HepG2 (cell line): Measurements from ENCODE around the gene SVIP. TPM values are rescaled to one million over a fixed set of nuclear protein-coding genes. Genes with fewer than 3 reads are reported as not detected.

Source experiments
- CBX5 ChIP-seq: sonication (generic); formaldehyde crosslinking; IDR thresholded peaks from 2 replicates; pipeline ENCODE4 v1.4.0; 2020; ENCODE audit warnings: missing genetic modification reagents, borderline replicate concordance
- EHMT2 ChIP-seq: fragments of 200-600 bp; sonication (generic); IDR thresholded peaks from 2 replicates; pipeline ENCODE4 v1.7.0; 2017; ENCODE audit warnings: antibody characterized with exemption, low read depth, low read length, borderline replicate concordance
- ESRRA ChIP-seq: sonication (generic); formaldehyde crosslinking; IDR thresholded peaks from 2 replicates; pipeline ENCODE4 v1.5.1; 2020; ENCODE audit warnings: mild to moderate bottlenecking, low read depth, missing genetic modification reagents
- HMG20B ChIP-seq: conservative IDR thresholded peaks from 2 replicates; pipeline ENCODE4 v1.6.1; 2016; ENCODE audit warnings: missing genetic modification reagents, missing compliant biosample characterization
- HNF4G ChIP-seq, 2 experiments: sonication (generic) in 1 of 2; formaldehyde crosslinking in 1 of 2; IDR thresholded peaks; 2 replicates each; pipeline versions ENCODE4 v1.4.0 to v1.6.1; 2011 to 2020; ENCODE audit warnings: borderline replicate concordance in 2 of 2, low read depth in 2 of 2, mild to moderate bottlenecking in 2 of 2, low read length in 1 of 2, missing genetic modification reagents in 1 of 2, moderate library complexity in 1 of 2
- IRF2 ChIP-seq: IDR thresholded peaks from 2 replicates; pipeline ENCODE4 v1.6.1; 2018; ENCODE audit warnings: missing genetic modification reagents, missing compliant biosample characterization
- PAWR ChIP-seq: sonication (generic); formaldehyde crosslinking; IDR thresholded peaks from 2 replicates; pipeline ENCODE4 v1.4.0; 2020; ENCODE audit warnings: missing genetic modification reagents, mild to moderate bottlenecking, borderline replicate concordance
- ZBTB1 ChIP-seq: sonication (generic); formaldehyde crosslinking; IDR thresholded peaks from 2 replicates; pipeline ENCODE4 v1.4.0; 2020; ENCODE audit warnings: missing genetic modification reagents, borderline replicate concordance
- ZNF75D ChIP-seq: sonication (generic); formaldehyde crosslinking; IDR thresholded peaks from 2 replicates; pipeline ENCODE4 v1.8.1; 2023; ENCODE audit warnings: missing genetic modification reagents, mild to moderate bottlenecking, borderline replicate concordance
- polyA plus RNA-seq, 8 experiments: library from polyadenylated mRNA; depleted of rRNA in 3 of 8; stranded (reverse) in 7 of 8; unstranded in 1 of 8; fragments of >200 nt; fragmentation: Illumina TruSeq in 4 of 8; extraction: Trizol in 4 of 8; gene quantifications; 2 replicates each; pipeline versions ENCODE4 v1.2.1 to v1.2.3, GENCODE V29; 2011 to 2016; ENCODE audit warnings: low read depth in 4 of 8, missing spikeins in 1 of 8, mixed read lengths in 1 of 8; ENCODE audit not compliant: insufficient read depth in 1 of 8
- total RNA-seq, 5 experiments: library from RNA; depleted of rRNA; stranded (reverse); fragments of >200 nt; fragmentation: Illumina TruSeq; extraction: Trizol; gene quantifications; 2 replicates each; pipeline ENCODE4 v1.2.3, GENCODE V29; 2016; ENCODE audit warnings: low read depth in 1 of 5
- TF ChIP-seq, protein P1 (sequence below): sonication (generic); formaldehyde crosslinking; IDR thresholded peaks from 2 replicates; pipeline ENCODE4 v1.9.0; 2022; ENCODE audit warnings: low read depth, missing genetic modification reagents
- TF ChIP-seq, protein P2 (sequence below): fragments of 450-650 bp; IDR thresholded peaks from 2 replicates; pipeline ENCODE4 v1.6.1; 2017
- TF ChIP-seq, protein P3 (sequence below): sonication (generic); formaldehyde crosslinking; IDR thresholded peaks from 2 replicates; pipeline ENCODE4 v1.4.0; 2020; ENCODE audit warnings: low read depth, mild to moderate bottlenecking, missing genetic modification reagents
- TF ChIP-seq, protein P4 (sequence below): sonication (generic); formaldehyde crosslinking; IDR thresholded peaks from 2 replicates; pipeline ENCODE4 v1.8.1; 2023; ENCODE audit warnings: mild to moderate bottlenecking, inconsistent platforms, moderate library complexity, missing genetic modification reagents, borderline replicate concordance
- TF ChIP-seq, protein P5 (sequence below): sonication (generic); formaldehyde crosslinking; IDR thresholded peaks from 2 replicates; pipeline ENCODE4 v1.4.0; 2020; ENCODE audit warnings: missing genetic modification reagents
- TF ChIP-seq, protein P6 (sequence below): sonication (generic); IDR thresholded peaks from 2 replicates; pipeline ENCODE4 v1.6.1; 2016; ENCODE audit warnings: low read depth, borderline replicate concordance

The SVIP gene
- total and polyA plus RNA-seq, 2 of the 13 experiments (the other 11 are each of a cell fraction or from before 2014, with no cell fraction given), result 6.3 to 27.2 TPM

DNA sequence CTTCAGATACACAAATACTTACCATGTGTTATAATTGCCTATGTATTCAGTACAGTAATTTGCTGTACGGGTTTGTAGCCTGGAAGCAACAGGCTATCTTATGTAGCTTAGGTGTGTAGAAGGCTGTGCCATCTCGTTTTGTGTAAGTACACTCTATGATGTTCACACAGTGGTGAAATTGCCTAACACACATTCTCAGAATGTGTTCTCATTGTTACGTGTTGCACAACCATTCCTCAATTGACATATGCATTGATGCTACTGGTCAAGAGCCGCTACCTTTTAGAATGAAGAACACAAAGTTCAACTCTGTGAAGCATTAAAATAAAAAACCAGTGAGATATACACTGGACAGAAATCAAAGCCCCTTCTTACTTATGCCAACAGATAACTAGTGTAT, 26.7 kb downstream of the SVIP start (continued):
- TF ChIP-seq EHMT2 (peak; percentile 45; the same call in 1 of the 2 replicates), CBX5 (CRISPR knock-in tag) (no peak), PAWR (no peak), ESRRA (CRISPR knock-in tag) (no peak), ZBTB1 (CRISPR knock-in tag) (no peak), IRF2 (no peak), ZNF75D (CRISPR knock-in tag) (no peak), HMG20B (CRISPR knock-in tag) (no peak), HNF4G (IDR thresholded peaks at IDR 0.05; ENCODE audit: borderline replicate concordance, low read depth, low read length) (peak; percentile 14; the same call in 1 of the 2 replicates), HNF4G (CRISPR knock-in tag; IDR thresholded peaks at IDR 0.05; ENCODE audit: borderline replicate concordance, low read depth) (no peak)
- TF ChIP-seq, protein P1, sequence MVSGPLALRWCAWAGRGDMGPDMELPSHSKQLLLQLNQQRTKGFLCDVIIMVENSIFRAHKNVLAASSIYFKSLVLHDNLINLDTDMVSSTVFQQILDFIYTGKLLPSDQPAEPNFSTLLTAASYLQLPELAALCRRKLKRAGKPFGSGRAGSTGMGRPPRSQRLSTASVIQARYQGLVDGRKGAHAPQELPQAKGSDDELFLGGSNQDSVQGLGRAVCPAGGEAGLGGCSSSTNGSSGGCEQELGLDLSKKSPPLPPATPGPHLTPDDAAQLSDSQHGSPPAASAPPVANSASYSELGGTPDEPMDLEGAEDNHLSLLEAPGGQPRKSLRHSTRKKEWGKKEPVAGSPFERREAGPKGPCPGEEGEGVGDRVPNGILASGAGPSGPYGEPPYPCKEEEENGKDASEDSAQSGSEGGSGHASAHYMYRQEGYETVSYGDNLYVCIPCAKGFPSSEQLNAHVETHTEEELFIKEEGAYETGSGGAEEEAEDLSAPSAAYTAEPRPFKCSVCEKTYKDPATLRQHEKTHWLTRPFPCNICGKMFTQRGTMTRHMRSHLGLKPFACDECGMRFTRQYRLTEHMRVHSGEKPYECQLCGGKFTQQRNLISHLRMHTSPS (CRISPR knock-in tag), result no peak
- TF ChIP-seq, protein P2, sequence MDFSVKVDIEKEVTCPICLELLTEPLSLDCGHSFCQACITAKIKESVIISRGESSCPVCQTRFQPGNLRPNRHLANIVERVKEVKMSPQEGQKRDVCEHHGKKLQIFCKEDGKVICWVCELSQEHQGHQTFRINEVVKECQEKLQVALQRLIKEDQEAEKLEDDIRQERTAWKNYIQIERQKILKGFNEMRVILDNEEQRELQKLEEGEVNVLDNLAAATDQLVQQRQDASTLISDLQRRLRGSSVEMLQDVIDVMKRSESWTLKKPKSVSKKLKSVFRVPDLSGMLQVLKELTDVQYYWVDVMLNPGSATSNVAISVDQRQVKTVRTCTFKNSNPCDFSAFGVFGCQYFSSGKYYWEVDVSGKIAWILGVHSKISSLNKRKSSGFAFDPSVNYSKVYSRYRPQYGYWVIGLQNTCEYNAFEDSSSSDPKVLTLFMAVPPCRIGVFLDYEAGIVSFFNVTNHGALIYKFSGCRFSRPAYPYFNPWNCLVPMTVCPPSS, result no peak
- TF ChIP-seq, protein P3, sequence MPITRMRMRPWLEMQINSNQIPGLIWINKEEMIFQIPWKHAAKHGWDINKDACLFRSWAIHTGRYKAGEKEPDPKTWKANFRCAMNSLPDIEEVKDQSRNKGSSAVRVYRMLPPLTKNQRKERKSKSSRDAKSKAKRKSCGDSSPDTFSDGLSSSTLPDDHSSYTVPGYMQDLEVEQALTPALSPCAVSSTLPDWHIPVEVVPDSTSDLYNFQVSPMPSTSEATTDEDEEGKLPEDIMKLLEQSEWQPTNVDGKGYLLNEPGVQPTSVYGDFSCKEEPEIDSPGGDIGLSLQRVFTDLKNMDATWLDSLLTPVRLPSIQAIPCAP (CRISPR knock-in tag), result no peak
- TF ChIP-seq, protein P4, sequence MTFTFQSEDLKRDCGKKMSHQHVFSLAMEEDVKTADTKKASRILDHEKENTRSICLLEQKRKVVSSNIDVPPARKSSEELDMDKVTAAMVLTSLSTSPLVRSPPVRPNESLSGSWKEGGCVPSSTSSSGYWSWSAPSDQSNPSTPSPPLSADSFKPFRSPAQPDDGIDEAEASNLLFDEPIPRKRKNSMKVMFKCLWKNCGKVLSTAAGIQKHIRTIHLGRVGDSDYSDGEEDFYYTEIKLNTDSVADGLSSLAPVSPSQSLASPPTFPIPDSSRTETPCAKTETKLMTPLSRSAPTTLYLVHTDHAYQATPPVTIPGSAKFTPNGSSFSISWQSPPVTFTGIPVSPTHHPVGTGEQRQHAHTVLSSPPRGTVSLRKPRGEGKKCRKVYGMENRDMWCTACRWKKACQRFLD (CRISPR knock-in tag), result no peak
- TF ChIP-seq, protein P5, sequence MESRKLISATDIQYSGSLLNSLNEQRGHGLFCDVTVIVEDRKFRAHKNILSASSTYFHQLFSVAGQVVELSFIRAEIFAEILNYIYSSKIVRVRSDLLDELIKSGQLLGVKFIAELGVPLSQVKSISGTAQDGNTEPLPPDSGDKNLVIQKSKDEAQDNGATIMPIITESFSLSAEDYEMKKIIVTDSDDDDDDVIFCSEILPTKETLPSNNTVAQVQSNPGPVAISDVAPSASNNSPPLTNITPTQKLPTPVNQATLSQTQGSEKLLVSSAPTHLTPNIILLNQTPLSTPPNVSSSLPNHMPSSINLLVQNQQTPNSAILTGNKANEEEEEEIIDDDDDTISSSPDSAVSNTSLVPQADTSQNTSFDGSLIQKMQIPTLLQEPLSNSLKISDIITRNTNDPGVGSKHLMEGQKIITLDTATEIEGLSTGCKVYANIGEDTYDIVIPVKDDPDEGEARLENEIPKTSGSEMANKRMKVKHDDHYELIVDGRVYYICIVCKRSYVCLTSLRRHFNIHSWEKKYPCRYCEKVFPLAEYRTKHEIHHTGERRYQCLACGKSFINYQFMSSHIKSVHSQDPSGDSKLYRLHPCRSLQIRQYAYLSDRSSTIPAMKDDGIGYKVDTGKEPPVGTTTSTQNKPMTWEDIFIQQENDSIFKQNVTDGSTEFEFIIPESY, result peak; percentile 58
- TF ChIP-seq, protein P6, sequence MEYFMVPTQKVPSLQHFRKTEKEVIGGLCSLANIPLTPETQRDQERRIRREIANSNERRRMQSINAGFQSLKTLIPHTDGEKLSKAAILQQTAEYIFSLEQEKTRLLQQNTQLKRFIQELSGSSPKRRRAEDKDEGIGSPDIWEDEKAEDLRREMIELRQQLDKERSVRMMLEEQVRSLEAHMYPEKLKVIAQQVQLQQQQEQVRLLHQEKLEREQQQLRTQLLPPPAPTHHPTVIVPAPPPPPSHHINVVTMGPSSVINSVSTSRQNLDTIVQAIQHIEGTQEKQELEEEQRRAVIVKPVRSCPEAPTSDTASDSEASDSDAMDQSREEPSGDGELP, result no peak
